ENCODE measurements around the gene CCDC13.

Gene CCDC13

DNA sequence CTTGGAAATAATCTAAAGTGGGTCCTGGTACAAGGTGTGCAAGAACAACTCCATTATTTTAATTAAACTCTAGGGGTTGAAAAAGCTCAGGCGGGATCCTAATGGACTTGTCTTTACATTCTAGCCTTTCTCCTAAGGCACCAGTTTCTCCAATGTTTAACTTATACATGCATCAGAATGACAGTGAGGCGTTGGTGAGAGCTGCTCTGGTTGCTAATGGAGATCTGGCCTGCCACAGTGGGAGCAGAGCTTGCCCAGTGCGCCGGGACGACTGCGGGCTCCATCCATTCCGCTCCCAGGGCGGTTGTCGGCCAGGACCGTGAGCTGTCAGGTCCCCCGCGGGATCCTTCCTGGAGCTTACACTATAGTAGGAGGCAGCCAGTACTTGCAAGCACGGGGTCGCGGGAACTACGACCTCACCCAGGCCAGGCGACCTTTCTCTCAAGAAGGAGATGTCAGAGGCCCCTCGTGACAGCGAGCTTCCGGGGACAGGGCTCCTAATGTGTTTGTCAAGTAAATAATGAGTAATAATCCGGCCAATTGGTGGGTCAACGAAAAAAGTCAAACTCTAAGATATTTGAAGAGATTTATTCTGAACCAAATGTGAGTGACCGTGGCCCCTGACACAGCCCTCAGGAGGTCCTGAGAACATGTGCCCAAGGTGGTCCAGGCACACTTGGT is 32.2 kb upstream of the CCDC13 start:
- no peak for ATAC-seq (replicated peaks; ENCODE audit: extremely low read depth, poor library complexity, severe bottlenecking)
- Mint-ChIP-seq H3K36me3 (ENCODE audit: insufficient read depth) (peaks cover 7% of the 10 kb centered on the region), H3K9me3 (no peaks in the 10 kb centered on the region), H3K4me3 (peak overlapping the region; percentile 95), H3K4me1 (peaks cover 36% of the 10 kb centered on the region), H3K27me3 (no peaks in the 10 kb centered on the region), H3K27ac (ENCODE audit: low read depth) (no peak overlapping the region)
- DNase-seq (ENCODE audit: low spot score in 2 of 2): no peak

DNA sequence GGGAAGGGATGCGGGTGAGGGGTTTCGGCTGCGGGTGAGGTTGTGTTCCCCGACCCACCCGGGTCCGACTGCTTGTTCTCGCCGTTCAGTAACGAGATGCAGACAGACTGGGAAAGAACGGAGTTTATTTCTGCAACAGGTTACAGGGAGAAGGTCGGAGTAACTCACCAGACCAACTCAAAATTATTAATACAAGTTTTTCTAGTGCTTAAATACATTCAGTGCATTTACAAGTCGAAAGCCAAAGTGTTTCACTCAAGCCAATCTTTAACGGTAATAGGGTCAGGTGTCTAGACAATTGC is 31.7 kb upstream of the CCDC13 start:
- Mint-ChIP-seq H3K4me3 (peak overlapping the region; percentile 95), H3K4me1 (peaks cover 41% of the 10 kb centered on the region), H3K36me3 (ENCODE audit: insufficient read depth) (peaks cover 7% of the 10 kb centered on the region), H3K9me3 (no peaks in the 10 kb centered on the region), H3K27me3 (no peaks in the 10 kb centered on the region), H3K27ac (ENCODE audit: low read depth) (peak overlapping the region; percentile 97)
- ATAC-seq (replicated peaks; ENCODE audit: extremely low read depth, poor library complexity, severe bottlenecking) (no peak), DNase-seq (ENCODE audit: low spot score in 2 of 2) (no peak)

DNA sequence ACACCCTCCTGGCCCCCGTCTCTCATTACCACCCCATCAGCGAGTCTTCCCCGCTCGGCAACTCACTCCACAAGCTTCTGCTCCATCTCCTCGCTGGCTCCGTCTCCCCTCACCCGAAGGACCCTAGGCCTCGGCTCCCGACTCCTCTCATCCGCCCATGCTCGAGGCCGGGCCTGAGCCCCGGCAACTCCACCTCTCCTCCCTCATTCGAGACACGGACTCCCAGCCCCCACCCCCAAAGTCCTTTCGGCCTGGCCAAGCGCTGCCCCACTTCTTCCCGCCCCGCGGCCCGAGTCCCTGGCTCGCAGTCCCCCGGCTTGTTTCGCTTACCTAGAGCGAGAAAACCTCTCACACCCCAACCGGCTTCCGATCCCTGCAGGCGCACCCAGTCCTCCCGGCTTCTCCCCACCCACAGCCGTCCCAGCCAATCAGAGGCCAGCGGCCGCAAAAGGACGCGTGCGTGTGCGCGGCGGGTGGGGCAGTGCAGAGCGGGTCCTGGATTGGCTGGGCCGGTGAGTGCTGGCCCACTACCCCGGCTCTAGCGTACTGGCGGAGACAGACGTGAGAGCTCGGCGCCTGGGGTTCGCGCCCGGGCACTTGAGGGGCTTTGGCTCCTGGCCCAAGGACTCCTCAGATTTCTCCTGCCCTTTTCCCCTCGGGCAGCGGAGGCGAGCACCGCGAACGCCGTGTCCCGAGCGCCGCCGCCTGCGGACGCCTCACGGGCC is 31.2 kb upstream of the CCDC13 start, which contains the start of gene HIGD1A:
HIGD1A (minus strand) TSS at position 385 of the 725 bp plus-strand sequence. CDS start 10,237 bp downstream, outside the sequence.
- DNase-seq (ENCODE audit: low spot score in 2 of 2): peak; percentile 80 to 81
- H3K4me1 Mint-ChIP-seq: peaks cover 45% of the 10 kb centered on the region

DNA sequence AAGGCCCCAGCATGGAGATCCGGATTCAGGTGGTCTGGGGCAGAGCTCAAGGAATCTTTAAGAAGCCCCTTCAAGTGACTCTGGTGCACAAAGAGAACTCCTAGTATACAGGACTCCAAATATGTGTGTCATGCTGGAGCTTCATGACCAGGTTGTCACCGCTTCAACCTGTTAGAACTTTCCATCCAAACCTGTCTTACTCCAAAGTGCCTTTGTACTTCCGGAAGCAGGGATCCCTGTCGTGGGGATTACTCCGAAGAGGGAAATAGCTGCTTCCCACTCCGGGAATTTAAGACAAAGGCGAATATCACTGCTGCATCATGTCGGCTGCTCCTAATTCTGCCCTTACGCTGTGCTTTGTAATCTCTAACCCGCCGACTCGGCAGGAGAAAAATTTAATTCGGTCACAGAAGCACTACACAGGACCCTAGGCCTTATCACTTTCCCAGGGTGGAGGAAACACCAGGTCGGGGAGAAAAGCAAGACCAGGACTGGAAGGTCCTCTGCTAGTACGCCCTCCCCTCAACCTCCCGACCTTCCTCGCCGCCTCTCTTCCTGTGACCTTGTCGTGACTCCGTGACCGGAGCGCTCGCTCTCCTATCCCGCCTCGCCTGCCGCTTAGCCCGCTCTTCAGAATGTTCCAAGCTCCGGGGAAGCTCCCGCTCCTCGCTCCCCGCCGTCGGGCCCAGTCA is 30.5 kb upstream of the CCDC13 start:
- no peaks in the 10 kb centered on the region for H3K27me3 Mint-ChIP-seq
- peak overlapping the region; percentile 95 for H3K4me3 Mint-ChIP-seq
- H3K36me3 Mint-ChIP-seq (ENCODE audit: insufficient read depth): peaks cover 7% of the 10 kb centered on the region
- H3K4me1 Mint-ChIP-seq: peaks cover 45% of the 10 kb centered on the region
- H3K9me3 Mint-ChIP-seq: no peaks in the 10 kb centered on the region
- peak overlapping the region; percentile 97 for H3K27ac Mint-ChIP-seq (ENCODE audit: low read depth)
- ATAC-seq (replicated peaks; ENCODE audit: extremely low read depth, poor library complexity, severe bottlenecking): peak; percentile 24
- DNase-seq (ENCODE audit: low spot score in 2 of 2): peak in 1 of 2 donors; percentile 16

More for the DNA sequence above, 31.2 kb upstream of the CCDC13 start, which contains the start of gene HIGD1A:
- Mint-ChIP-seq H3K36me3 (ENCODE audit: insufficient read depth) (peaks cover 7% of the 10 kb centered on the region), H3K4me3 (peak within 1 kb of the TSS; percentile 95), H3K27ac (ENCODE audit: low read depth) (peak within 1 kb of the TSS; percentile 97), H3K27me3 (no peaks in the 10 kb centered on the region), H3K9me3 (no peaks in the 10 kb centered on the region)
- ATAC-seq (replicated peaks; ENCODE audit: extremely low read depth, poor library complexity, severe bottlenecking): peak; percentile 97

DNA sequence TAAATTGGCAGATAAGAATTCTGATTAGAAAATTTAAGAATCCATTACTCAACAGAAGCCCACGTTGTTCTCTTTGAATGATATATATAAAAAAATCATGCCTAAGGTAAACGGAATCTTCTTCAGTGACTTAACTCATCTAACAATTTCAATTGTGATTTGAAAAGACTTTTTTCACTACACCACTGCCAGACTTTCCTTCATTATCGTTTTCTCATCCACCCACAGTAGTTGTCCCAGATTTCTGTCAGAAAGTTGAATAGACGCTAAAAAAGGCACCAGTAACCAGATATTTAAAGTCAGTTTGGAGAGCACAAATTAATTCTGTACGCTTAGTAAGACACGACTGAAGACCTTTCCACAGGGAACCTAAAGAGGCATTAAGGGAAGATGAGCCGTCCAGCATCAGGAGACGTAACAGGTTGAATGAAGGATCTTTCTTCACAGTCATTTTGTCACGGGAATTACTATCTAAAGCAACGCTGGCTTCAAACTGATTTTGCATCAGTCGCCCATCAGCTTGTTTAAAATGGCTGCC is 29.9 kb upstream of the CCDC13 start:
- H3K4me1 Mint-ChIP-seq: peaks cover 45% of the 10 kb centered on the region
- no peaks in the 10 kb centered on the region for H3K27me3 Mint-ChIP-seq
- no peak for DNase-seq (ENCODE audit: low spot score in 2 of 2)
- ATAC-seq (replicated peaks; ENCODE audit: extremely low read depth, poor library complexity, severe bottlenecking): no peak
- H3K36me3 Mint-ChIP-seq (ENCODE audit: insufficient read depth): peaks cover 7% of the 10 kb centered on the region
- no peaks in the 10 kb centered on the region for H3K9me3 Mint-ChIP-seq
- H3K4me3 Mint-ChIP-seq: peak overlapping the region; percentile 95
- no peak overlapping the region for H3K27ac Mint-ChIP-seq (ENCODE audit: low read depth)

DNA sequence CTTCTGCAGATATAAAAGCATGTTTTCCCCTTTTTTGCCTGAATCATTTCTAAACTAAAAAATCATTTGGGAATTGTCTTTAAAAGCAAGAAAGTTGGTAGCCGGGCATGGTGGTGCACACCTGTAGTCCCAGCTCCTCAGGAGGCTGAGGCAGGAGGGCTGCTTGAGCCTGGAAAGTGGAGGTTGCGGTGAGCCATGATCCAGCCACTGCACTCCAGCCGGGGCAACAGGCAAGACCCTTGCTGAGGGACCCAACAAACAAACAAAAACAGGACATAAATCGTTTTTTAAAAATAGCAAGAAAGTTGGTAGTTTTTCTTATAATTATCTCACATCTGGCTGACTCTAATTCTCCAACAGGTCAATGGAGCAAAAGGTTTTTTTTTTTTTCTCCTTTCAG is 28.7 kb upstream of the CCDC13 start:
- Mint-ChIP-seq H3K27ac (ENCODE audit: low read depth) (no peak overlapping the region), H3K27me3 (no peaks in the 10 kb centered on the region), H3K36me3 (ENCODE audit: insufficient read depth) (peaks cover 7% of the 10 kb centered on the region), H3K4me3 (no peak overlapping the region), H3K4me1 (peaks cover 45% of the 10 kb centered on the region), H3K9me3 (no peaks in the 10 kb centered on the region)
- DNase-seq (ENCODE audit: low spot score in 2 of 2) (no peak), ATAC-seq (replicated peaks; ENCODE audit: extremely low read depth, poor library complexity, severe bottlenecking) (no peak)

DNA sequence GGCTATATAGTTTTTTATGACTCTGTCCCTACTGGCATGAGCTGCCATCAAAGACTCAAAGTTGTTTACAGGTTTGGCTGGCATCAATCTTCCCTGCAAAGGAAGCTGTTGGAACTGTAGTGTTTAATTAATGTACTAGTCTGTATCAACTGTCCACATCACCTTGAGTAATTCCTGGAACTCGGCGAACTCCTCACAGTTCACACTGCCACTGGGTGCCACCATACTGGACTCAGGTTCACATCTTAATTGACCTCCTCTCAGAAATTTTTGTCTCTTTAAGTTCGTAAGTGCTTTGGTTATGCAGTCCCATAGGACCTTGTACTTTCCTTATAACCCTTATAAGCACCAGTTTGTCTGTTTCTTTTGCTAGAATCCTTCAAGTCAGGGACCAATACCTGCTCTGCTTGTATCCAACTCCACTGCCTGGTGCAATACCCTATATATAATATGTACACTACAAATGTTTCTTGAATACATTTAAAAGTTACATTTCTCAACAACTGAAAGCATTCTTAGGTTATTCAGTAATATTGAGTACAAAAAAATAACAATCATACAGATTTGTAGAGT is 28.1 kb upstream of the CCDC13 start:
- no peak for ATAC-seq (replicated peaks; ENCODE audit: extremely low read depth, poor library complexity, severe bottlenecking)
- Mint-ChIP-seq H3K9me3 (no peaks in the 10 kb centered on the region), H3K27ac (ENCODE audit: low read depth) (no peak overlapping the region), H3K4me1 (peaks cover 45% of the 10 kb centered on the region), H3K27me3 (no peaks in the 10 kb centered on the region), H3K36me3 (ENCODE audit: insufficient read depth) (peaks cover 7% of the 10 kb centered on the region), H3K4me3 (no peak overlapping the region)
- no peak for DNase-seq (ENCODE audit: low spot score in 2 of 2)

DNA sequence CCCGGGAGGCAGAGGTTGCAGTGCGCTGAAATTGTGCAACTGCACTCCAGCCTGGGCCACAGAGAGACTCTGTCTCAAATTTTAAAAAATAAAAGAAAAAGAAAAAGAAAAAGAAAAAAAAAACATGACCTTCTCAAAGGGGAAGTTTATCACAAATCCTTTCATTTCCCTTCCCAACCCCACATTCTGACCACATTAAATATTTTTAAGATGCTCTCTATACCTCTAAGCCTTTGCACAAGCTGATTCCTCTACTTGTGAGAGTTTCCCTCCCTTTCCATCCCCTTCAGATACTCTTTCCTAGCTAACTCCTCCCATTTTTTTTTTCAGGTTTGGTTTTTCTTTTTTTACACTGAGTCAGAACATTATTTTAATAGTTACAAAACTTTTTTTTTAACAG is 27.2 kb upstream of the CCDC13 start:
- Mint-ChIP-seq H3K36me3 (ENCODE audit: insufficient read depth) (peaks cover 7% of the 10 kb centered on the region), H3K4me3 (no peak overlapping the region), H3K27me3 (no peaks in the 10 kb centered on the region), H3K27ac (ENCODE audit: low read depth) (no peak overlapping the region), H3K4me1 (peaks cover 52% of the 10 kb centered on the region), H3K9me3 (no peaks in the 10 kb centered on the region)
- no peak for DNase-seq (ENCODE audit: low spot score in 2 of 2)
- no peak for ATAC-seq (replicated peaks; ENCODE audit: extremely low read depth, poor library complexity, severe bottlenecking)

DNA sequence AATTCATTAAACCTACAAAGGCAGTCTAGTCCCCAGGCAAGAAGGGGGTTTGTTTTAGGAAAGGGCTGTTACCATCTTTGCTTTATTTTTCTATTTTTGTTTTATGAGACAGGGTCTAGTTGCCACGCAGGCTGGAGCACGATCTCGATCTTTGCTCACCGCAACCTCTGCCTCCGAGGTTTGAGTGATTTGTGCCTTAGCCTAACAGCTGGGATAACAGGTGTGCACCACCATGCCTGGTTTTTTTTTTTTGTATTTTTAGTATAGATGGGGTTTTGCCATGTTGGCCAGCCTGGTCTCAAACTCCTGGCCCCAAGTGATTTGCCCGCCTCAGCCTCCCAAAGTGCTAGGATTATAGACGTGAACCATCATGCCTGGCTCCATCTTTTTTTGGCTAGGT is 26.3 kb upstream of the CCDC13 start:
- H3K4me1 Mint-ChIP-seq: peaks cover 50% of the 10 kb centered on the region
- H3K36me3 Mint-ChIP-seq (ENCODE audit: insufficient read depth): peaks cover 5% of the 10 kb centered on the region
- no peaks in the 10 kb centered on the region for H3K9me3 Mint-ChIP-seq
- H3K27me3 Mint-ChIP-seq: no peaks in the 10 kb centered on the region
- H3K4me3 Mint-ChIP-seq: no peak overlapping the region
- DNase-seq (ENCODE audit: low spot score in 2 of 2): no peak
- ATAC-seq (replicated peaks; ENCODE audit: extremely low read depth, poor library complexity, severe bottlenecking): no peak
- H3K27ac Mint-ChIP-seq (ENCODE audit: low read depth): no peak overlapping the region

DNA sequence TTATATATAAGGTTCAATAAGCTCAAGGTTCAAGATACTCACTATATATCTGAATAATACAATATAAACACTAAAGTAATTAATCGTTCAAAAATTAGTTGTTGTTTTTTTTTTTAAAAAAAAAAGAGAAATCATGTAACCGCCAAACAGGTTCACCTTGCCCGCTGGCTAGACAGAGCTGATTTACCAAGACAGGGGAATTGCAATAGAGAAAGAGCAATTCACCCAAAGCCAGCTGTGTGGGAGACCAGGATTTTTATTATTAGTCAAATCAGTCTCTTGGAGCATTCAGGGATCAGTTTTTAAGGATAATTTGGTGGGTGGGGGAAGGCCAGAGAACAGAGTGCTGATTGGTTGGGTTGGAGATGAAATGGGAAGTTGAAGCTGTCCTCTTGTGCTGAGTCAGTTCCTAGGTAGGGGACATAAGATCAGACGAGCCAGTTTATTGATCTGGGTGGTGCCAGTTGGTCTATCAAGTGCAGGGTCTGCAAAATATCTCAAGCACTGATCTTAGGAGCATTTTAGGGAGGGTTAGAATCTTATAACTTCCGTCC is 23.4 kb upstream of the CCDC13 start:
- ATAC-seq (replicated peaks; ENCODE audit: extremely low read depth, poor library complexity, severe bottlenecking): no peak
- H3K9me3 Mint-ChIP-seq: no peaks in the 10 kb centered on the region
- peak overlapping the region; percentile 35 for H3K27ac Mint-ChIP-seq (ENCODE audit: low read depth)
- H3K4me1 Mint-ChIP-seq: peaks cover 30% of the 10 kb centered on the region
- no peak for DNase-seq (ENCODE audit: low spot score in 2 of 2)
- H3K4me3 Mint-ChIP-seq: no peak overlapping the region
- no peaks in the 10 kb centered on the region for H3K27me3 Mint-ChIP-seq
- peaks cover 13% of the 10 kb centered on the region for H3K36me3 Mint-ChIP-seq (ENCODE audit: insufficient read depth)

DNA sequence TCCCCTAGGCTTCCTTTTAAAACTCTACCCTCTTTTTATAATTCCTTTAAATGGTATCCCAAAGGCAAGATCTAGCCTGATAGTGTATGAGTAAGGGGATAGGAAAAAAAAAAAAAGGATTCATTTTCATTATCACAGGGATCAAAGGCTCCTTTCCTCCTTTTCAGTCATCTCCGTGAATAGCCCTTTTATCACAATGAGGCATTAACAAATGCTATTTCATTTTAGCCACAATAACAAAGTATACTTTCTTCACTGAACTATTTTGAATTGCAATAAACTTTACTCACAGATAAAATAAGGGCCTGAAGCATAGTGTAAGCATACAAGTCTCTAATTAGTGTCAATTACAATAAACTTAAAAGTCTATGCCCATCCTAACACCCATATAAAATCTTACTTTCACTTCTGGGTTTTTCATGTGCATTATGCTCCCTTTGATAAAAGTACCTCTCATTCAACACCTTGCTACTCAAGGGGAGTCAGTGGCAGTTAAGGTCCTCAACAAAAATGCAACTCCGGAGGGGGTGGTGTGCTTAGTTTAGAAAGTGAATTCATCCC is 22.6 kb upstream of the CCDC13 start:
- DNase-seq (ENCODE audit: low spot score in 2 of 2) (no peak), ATAC-seq (replicated peaks; ENCODE audit: extremely low read depth, poor library complexity, severe bottlenecking) (no peak)
- Mint-ChIP-seq H3K36me3 (ENCODE audit: insufficient read depth) (peaks cover 15% of the 10 kb centered on the region), H3K27me3 (no peaks in the 10 kb centered on the region), H3K4me3 (no peak overlapping the region), H3K9me3 (no peaks in the 10 kb centered on the region), H3K27ac (ENCODE audit: low read depth) (no peak overlapping the region), H3K4me1 (peaks cover 29% of the 10 kb centered on the region)

DNA sequence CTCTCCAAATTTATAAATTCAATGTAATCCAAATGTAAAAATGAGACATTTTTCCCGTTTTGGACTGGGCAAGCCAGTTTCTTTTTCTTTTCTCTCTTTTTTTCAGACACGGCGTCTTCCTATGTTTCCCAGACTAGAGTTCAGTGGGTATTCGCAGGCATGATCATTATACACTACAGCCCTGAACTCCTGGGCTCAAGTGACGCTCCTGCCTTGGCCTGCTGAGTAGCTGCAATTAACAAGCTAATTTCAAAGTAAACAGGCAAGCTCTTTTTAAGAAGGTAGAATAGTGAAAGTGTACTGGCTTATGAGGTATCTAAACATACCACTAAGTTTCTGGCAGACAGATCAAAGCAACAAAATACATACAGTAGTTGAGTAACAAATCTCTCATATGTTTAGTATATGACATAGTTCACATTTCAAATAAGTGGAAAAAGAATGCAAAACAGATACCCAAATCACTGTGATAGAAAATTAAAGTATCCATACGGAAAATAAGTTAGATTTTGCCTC is 17.7 kb upstream of the CCDC13 start:
- ATAC-seq (replicated peaks; ENCODE audit: extremely low read depth, poor library complexity, severe bottlenecking) (no peak), DNase-seq (ENCODE audit: low spot score in 2 of 2) (no peak)
- peaks cover 32% of the 10 kb centered on the region for H3K36me3 Mint-ChIP-seq (ENCODE audit: insufficient read depth)
- H3K4me1 Mint-ChIP-seq: peaks cover 21% of the 10 kb centered on the region
- H3K4me3 Mint-ChIP-seq: no peak overlapping the region
- H3K9me3 Mint-ChIP-seq: no peaks in the 10 kb centered on the region
- no peak overlapping the region for H3K27ac Mint-ChIP-seq (ENCODE audit: low read depth)
- H3K27me3 Mint-ChIP-seq: no peaks in the 10 kb centered on the region
